ENCODE data around the gene CTBP2.

- TF ChIP-seq EZH2phosphoT487 (IDR thresholded peaks at IDR 0.05; ENCODE audit: borderline replicate concordance, low read length) (no peak), CTCF (IDR thresholded peaks at IDR 0.05; ENCODE audit: low read depth, low read length, poor library complexity, severe bottlenecking) (no peak)
Measured at GRCh38 chr10:124996854-124997215, 163.5 kb downstream of the CTBP2 start.
